H1 (cell line): ENCODE results near the gene KNDC1. TPM values are rescaled to one million over a fixed set of nuclear protein-coding genes. Genes with fewer than 3 reads are reported as not detected.

Experiments used
- CTCF ChIA-PET: fragments of 300-600 bp; sonication (Branson Sonifier 250); formaldehyde crosslinking; loops from one replicate; lab custom pipeline; 2021; ENCODE audit not compliant: partially characterized antibody; lab: Charles Lee
- POLR2A ChIA-PET: fragments of 300-600 bp; sonication (Branson Sonifier 250); formaldehyde crosslinking; loops from one replicate; lab custom pipeline; 2021; ENCODE audit warnings: inconsistent platforms; ENCODE audit not compliant: partially characterized antibody; lab: Charles Lee
- DNase-seq, 2 experiments: peaks; one replicate each; pipeline versions ENCODE4 v3.0.0 to v3.0.0-alpha.2; 2010 to 2022; ENCODE audit warnings: low spot score in 2 of 2, low read depth in 1 of 2, mixed read lengths in 1 of 2
- FAIRE-seq: peaks from 2 replicates; lab custom pipeline; 2011; peaks lifted over from hg19 to GRCh38; lab: Jason Lieb, UNC
- H2AFZ ChIP-seq: 2 replicates; pipeline ENCODE4 v1.8.1; 2012; ENCODE audit warnings: low read length, inconsistent platforms
- H2AK5ac ChIP-seq: 2 replicates; pipeline ENCODE4 v1.6.1; 2013; ENCODE audit warnings: low read depth, low read length
- H2BK120ac ChIP-seq: replicated peaks from 2 replicates; pipeline ENCODE3; 2013; ENCODE audit warnings: low read depth, low read length, inconsistent platforms
- H2BK12ac ChIP-seq: 2 replicates; pipeline ENCODE4 v1.6.1; 2013; ENCODE audit warnings: low read depth, low read length
- H2BK15ac ChIP-seq: 2 replicates; pipeline ENCODE4 v1.6.1; 2013; ENCODE audit warnings: low read length
- H2BK20ac ChIP-seq: 2 replicates; pipeline ENCODE4 v1.6.1; 2013; ENCODE audit warnings: low read length
- H2BK5ac ChIP-seq: 2 replicates; pipeline ENCODE4 v1.6.1; 2013; ENCODE audit warnings: low read depth, low read length
- H3K14ac ChIP-seq: 2 replicates; pipeline ENCODE4 v1.6.1; 2013; ENCODE audit warnings: inconsistent platforms; ENCODE audit not compliant: insufficient read length
- H3K18ac ChIP-seq: 2 replicates; pipeline ENCODE4 v1.6.1; 2013; ENCODE audit warnings: low read length; ENCODE audit errors: extremely low read depth
- H3K23ac ChIP-seq: 2 replicates; pipeline ENCODE4 v1.6.1; 2013; ENCODE audit warnings: inconsistent platforms; ENCODE audit not compliant: insufficient read length
- H3K23me2 ChIP-seq: 2 replicates; pipeline ENCODE4 v1.6.1; 2013; ENCODE audit warnings: low read depth, low read length
- H3K27ac ChIP-seq: 2 replicates; pipeline ENCODE4 v1.6.1; 2011; ENCODE audit warnings: low read depth, low read length, inconsistent platforms
- H3K27me3 ChIP-seq, 4 experiments: replicated peaks in 1 of 4; 1 replicate in 1 of 4; 2 replicates in 3 of 4; pipeline versions ENCODE4 v1.6.1 to v1.8.1; 2011 to 2013; ENCODE audit warnings: low read length in 3 of 4, mild to moderate bottlenecking in 3 of 4, inconsistent platforms in 2 of 4, mixed read lengths in 2 of 4, moderate library complexity in 1 of 4; ENCODE audit not compliant: control insufficient read depth in 3 of 4, insufficient read depth in 3 of 4; ENCODE audit errors: extremely low read depth in 1 of 4
- H3K36me3 ChIP-seq, 4 experiments: 2 replicates each; pipeline versions ENCODE4 v1.6.1 to v1.8.1; 2011 to 2013; ENCODE audit warnings: mild to moderate bottlenecking in 4 of 4, low read length in 3 of 4, moderate library complexity in 2 of 4, control low read depth in 1 of 4, inconsistent platforms in 1 of 4; ENCODE audit not compliant: insufficient read depth in 4 of 4, control insufficient read depth in 2 of 4
- H3K4ac ChIP-seq: replicated peaks from 2 replicates; pipeline ENCODE3; 2013; ENCODE audit warnings: low read length, low read depth, mixed read lengths, inconsistent platforms; ENCODE audit not compliant: insufficient read length
- H3K4me1 ChIP-seq, 4 experiments: replicated peaks in 1 of 4; 1 replicate in 1 of 4; 2 replicates in 3 of 4; pipeline versions ENCODE4 v1.6.1 to v1.8.1; 2011 to 2013; ENCODE audit warnings: low read length in 3 of 4, inconsistent platforms in 2 of 4, mixed read lengths in 1 of 4; ENCODE audit not compliant: insufficient read depth in 4 of 4, control insufficient read depth in 3 of 4
- H3K4me2 ChIP-seq, 2 experiments: 2 replicates each; pipeline versions ENCODE4 v1.6.1 to v1.8.1; 2011 to 2013; ENCODE audit warnings: low read depth in 2 of 2, low read length in 2 of 2, control low read depth in 1 of 2, inconsistent platforms in 1 of 2, mild to moderate bottlenecking in 1 of 2; ENCODE audit not compliant: insufficient read depth in 1 of 2
- H3K4me3 ChIP-seq, 4 experiments: fragments of 200-600, 300-600 bp in 1 of 4; sonication (generic), shearing (Covaris generic), sonication (Bioruptor Twin) in 1 of 4; 2 replicates each; pipeline versions ENCODE4 v1.5.1 to v1.8.1; 2011 to 2016; ENCODE audit warnings: low read length in 4 of 4, low read depth in 3 of 4, control low read depth in 2 of 4, inconsistent platforms in 2 of 4, mild to moderate bottlenecking in 2 of 4, mixed read lengths in 1 of 4, moderate library complexity in 1 of 4; ENCODE audit not compliant: insufficient read depth in 2 of 4; ENCODE audit errors: extremely low read depth in 1 of 4
- H3K56ac ChIP-seq: replicated peaks from 2 replicates; pipeline ENCODE3; 2013; ENCODE audit warnings: low read depth, mild to moderate bottlenecking, mixed read lengths, low read length, inconsistent platforms; ENCODE audit not compliant: insufficient read length
- H3K79me1 ChIP-seq: 2 replicates; pipeline ENCODE4 v1.6.1; 2013; ENCODE audit warnings: low read depth, low read length, control low read depth
- H3K79me2 ChIP-seq, 2 experiments: 2 replicates each; pipeline versions ENCODE4 v1.6.1 to v1.8.1; 2012 to 2013; ENCODE audit warnings: low read length in 2 of 2, mild to moderate bottlenecking in 2 of 2, inconsistent platforms in 1 of 2; ENCODE audit not compliant: insufficient read depth in 2 of 2, control insufficient read depth in 1 of 2
- H3K9ac ChIP-seq, 4 experiments: replicated peaks in 1 of 4; 1 replicate in 1 of 4; 2 replicates in 3 of 4; pipeline versions ENCODE4 v1.6.1 to v1.8.1; 2011 to 2013; ENCODE audit warnings: low read depth in 3 of 4, low read length in 3 of 4, control low read depth in 2 of 4, mild to moderate bottlenecking in 2 of 4, moderate library complexity in 2 of 4, inconsistent platforms in 1 of 4; ENCODE audit errors: extremely low read depth in 1 of 4
- H3K9me3 ChIP-seq, 2 experiments: 2 replicates each; pipeline versions ENCODE4 v1.6.1 to v1.8.1; 2012 to 2013; ENCODE audit warnings: mild to moderate bottlenecking in 2 of 2, moderate library complexity in 2 of 2, control low read depth in 1 of 2, inconsistent platforms in 1 of 2, low read depth in 1 of 2, low read length in 1 of 2, mixed read lengths in 1 of 2; ENCODE audit not compliant: insufficient read depth in 2 of 2
- H4K20me1 ChIP-seq, 2 experiments: replicated peaks in 1 of 2; 2 replicates each; pipeline versions ENCODE3 to v1.8.1; 2011 to 2013; ENCODE audit warnings: inconsistent platforms in 2 of 2, low read length in 2 of 2, mild to moderate bottlenecking in 1 of 2; ENCODE audit not compliant: insufficient read depth in 2 of 2, control insufficient read depth in 1 of 2
- H4K5ac ChIP-seq: 2 replicates; pipeline ENCODE4 v1.6.1; 2013; ENCODE audit warnings: low read length, low read depth, mixed read lengths, inconsistent platforms; ENCODE audit not compliant: insufficient read length
- H4K8ac ChIP-seq: 2 replicates; pipeline ENCODE4 v1.8.0; 2013; ENCODE audit warnings: mild to moderate bottlenecking, moderate library complexity, low read length, inconsistent platforms; ENCODE audit not compliant: insufficient read depth; ENCODE audit errors: extremely low read depth
- H4K91ac ChIP-seq: replicated peaks from 2 replicates; pipeline ENCODE3; 2013; ENCODE audit warnings: low read length, mixed read lengths, inconsistent platforms; ENCODE audit not compliant: insufficient read length
- CHD1 ChIP-seq: IDR thresholded peaks from 2 replicates; pipeline ENCODE4 v1.6.1; 2012; ENCODE audit warnings: low read depth, low read length, improper control_type of control experiment
- CHD2 ChIP-seq: IDR thresholded peaks from 2 replicates; pipeline ENCODE4 v1.6.1; 2012; ENCODE audit warnings: low read length, improper control_type of control experiment
- WGBS, 2 experiments: shearing (Covaris generic) in 1 of 2; methylation state at CpG; one replicate each; pipeline versions ENCODE4 v1.1.6 to v1.1.7; 2013 to 2015; ENCODE audit warnings: low lambda C conversion rate in 2 of 2, mixed read lengths in 2 of 2, inconsistent platforms in 1 of 2, low coverage in 1 of 2, missing lambda C conversion rate in 1 of 2; ENCODE audit not compliant: insufficient replicate concordance in 2 of 2, insufficient coverage in 1 of 2, insufficient read length in 1 of 2; ENCODE audit errors: extremely low coverage in 1 of 2, missing lambda C conversion rate in 1 of 2; 5-methylcytosine and 5-hydroxymethylcytosine counted together
- polyA plus RNA-seq, 7 experiments: library from polyadenylated mRNA; depleted of rRNA in 3 of 7; stranded (reverse) in 5 of 7; unstranded in 2 of 7; fragments of >200 nt in 5 of 7; fragments of 200-250 nt in 2 of 7; gene quantifications; 1 replicate in 5 of 7; 2 replicates in 1 of 7; 4 replicates in 1 of 7; pipeline versions ENCODE4 v1.2.1 to v1.2.3, GENCODE V29; 2011 to 2013; ENCODE audit warnings: missing spikeins in 2 of 7, mixed read lengths in 2 of 7
- total RNA-seq: library from RNA; stranded (reverse); fragmentation: NEBNext Ultra II Directional; extraction: Animal tissue kit (Norgen Biotek cat#: 25700); gene quantifications from 2 replicates; pipeline ENCODE4 v1.2.1, GENCODE V29; 2021

The KNDC1 gene
- total and polyA plus RNA-seq, 2 of the 8 experiments (the other 6 are each of a cell fraction or from before 2014, with no cell fraction given): 7.5 to 16.7 TPM

- DNase-seq (no peak), FAIRE-seq (no peak)
- Histone ChIP-seq H4K91ac (no peak overlapping the region), H4K8ac (no peak overlapping the region), H3K4ac (no peak overlapping the region), H4K5ac (no peak overlapping the region), H3K14ac (no peak overlapping the region), H3K9me3 (peaks cover 15 to 30% of the 10 kb centered on the region in 2 experiments), H3K36me3 (peaks cover 0 to 24% (median under 1%) of the 10 kb centered on the region in 4 experiments; a peak in 2 of 8 replicates), H2BK15ac (no peak overlapping the region), H2BK12ac (no peak overlapping the region), H3K56ac (no peak overlapping the region), H2BK20ac (no peak overlapping the region), H3K27ac (no peak overlapping the region), H3K9ac (no peak overlapping the region), H2BK5ac (no peak overlapping the region), H3K4me1 (no peaks in the 10 kb centered on the region; a peak in 1 of 7 replicates), H3K79me1 (no peaks in the 10 kb centered on the region), H3K27me3 (no peaks in the 10 kb centered on the region), H2AK5ac (no peak overlapping the region), H3K79me2 (no peaks in the 10 kb centered on the region), H3K18ac (no peak overlapping the region), H4K20me1 (peaks cover 0 to 2% of the 10 kb centered on the region in 2 experiments), H3K4me2 (no peak overlapping the region), H3K23me2 (no peaks in the 10 kb centered on the region), H2AFZ (no peak overlapping the region), H3K23ac (no peak overlapping the region), H3K4me3 (no peak overlapping the region), H2BK120ac (no peak overlapping the region)
- TF ChIP-seq CHD1 (no peak), CHD2 (no peak)
- WGBS, 2 experiments: 98% methylated on average over 8 of the region's 14 CpGs; no CpG with 5 or more reads in 1 of the 2 experiments
- ChIA-PET CTCF (no interaction called here), POLR2A (interaction anchor here (0.9 to 1.3 kb wide), 2 partner anchors 10 to 32 kb away, joined by 3 to 5 read pairs; no protein-coding TSS in a partner anchor)
These were observed 29.7 kb downstream of the KNDC1 start for GRCh38 chr10:133189726-133190125.
